HFFc6 (cell line): ENCODE data around the gene LSR. TPM values are rescaled to one million over a fixed set of nuclear protein-coding genes. Genes with fewer than 3 reads are reported as not detected.

ENCODE experiments used
- DNase-seq: peaks from one replicate; pipeline ENCODE4 v3.0.0-alpha.2; 2018
- H3K27ac Mint-ChIP-seq: 2 replicates; pipeline ENCODE4 v1.8.0; 2020; ENCODE audit warnings: mild to moderate bottlenecking, mixed read lengths
- H3K27me3 Mint-ChIP-seq: 2 replicates; pipeline ENCODE4 v1.8.0; 2021; ENCODE audit warnings: mild to moderate bottlenecking, moderate library complexity, mixed read lengths; ENCODE audit not compliant: insufficient read depth
- H3K36me3 Mint-ChIP-seq: 2 replicates; pipeline ENCODE4 v1.8.0; 2021; ENCODE audit warnings: low read depth, mixed read lengths
- H3K4me1 Mint-ChIP-seq: 2 replicates; pipeline ENCODE4 v1.8.0; 2020; ENCODE audit warnings: low read depth, mixed read lengths
- H3K4me3 Mint-ChIP-seq: 2 replicates; pipeline ENCODE4 v1.8.0; 2020; ENCODE audit warnings: mild to moderate bottlenecking, moderate library complexity, mixed read lengths
- H3K9me3 Mint-ChIP-seq: 2 replicates; pipeline ENCODE4 v1.8.0; 2020; ENCODE audit warnings: mild to moderate bottlenecking, mixed read lengths
- total RNA-seq, 6 experiments: library from RNA; stranded (reverse); fragmentation: NEBNext Ultra II Directional; extraction: Animal tissue kit (Norgen Biotek cat#: 25700); gene quantifications; 2 replicates in 1 of 6; 3 replicates in 5 of 6; pipeline ENCODE4 v1.2.3, GENCODE V29; 2021
- TF ChIP-seq, protein P1 (sequence below): fragments of 200-600 bp; sonication (generic); IDR thresholded peaks from 2 replicates; pipeline ENCODE4 v1.5.0; 2021; ENCODE audit warnings: antibody characterized with exemption, mild to moderate bottlenecking

LSR gene
- total RNA-seq, 6 experiments from 2014 or later: 1.7 to 3.3 (median 2.3) TPM

DNA sequence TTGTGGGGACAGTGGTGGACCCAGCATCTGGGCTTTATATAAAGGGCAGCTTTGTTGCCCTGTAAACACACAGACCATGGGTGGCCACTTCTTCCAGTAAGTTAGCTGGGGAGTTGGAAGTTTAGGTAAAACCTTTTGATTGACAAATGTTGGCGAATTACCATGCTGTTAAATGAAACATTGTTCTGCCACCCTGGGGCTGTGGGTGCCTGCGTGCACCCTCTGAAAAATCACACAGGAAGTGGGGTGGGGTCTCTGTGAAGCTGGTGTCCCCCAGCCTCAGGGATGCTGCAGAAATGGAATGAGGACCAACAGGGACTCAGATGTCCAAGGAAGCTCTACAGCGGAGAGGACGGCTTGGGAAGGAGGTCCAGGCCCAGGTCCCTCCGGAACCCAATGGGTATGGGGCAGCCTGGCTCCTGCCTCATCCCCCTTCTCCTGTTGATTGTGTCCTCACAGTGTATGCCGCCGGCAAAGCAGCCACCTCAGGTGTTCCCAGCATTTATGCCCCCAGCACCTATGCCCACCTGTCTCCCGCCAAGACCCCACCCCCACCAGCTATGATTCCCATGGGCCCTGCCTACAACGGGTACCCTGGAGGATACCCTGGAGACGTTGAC, 17.2 kb downstream of the LSR start:
- no peaks in the 10 kb centered on the region for H3K9me3 Mint-ChIP-seq
- H3K27me3 Mint-ChIP-seq: peaks cover 10% of the 10 kb centered on the region
- H3K4me1 Mint-ChIP-seq: peaks cover 12% of the 10 kb centered on the region
- no peak for DNase-seq
- TF ChIP-seq, protein P1, sequence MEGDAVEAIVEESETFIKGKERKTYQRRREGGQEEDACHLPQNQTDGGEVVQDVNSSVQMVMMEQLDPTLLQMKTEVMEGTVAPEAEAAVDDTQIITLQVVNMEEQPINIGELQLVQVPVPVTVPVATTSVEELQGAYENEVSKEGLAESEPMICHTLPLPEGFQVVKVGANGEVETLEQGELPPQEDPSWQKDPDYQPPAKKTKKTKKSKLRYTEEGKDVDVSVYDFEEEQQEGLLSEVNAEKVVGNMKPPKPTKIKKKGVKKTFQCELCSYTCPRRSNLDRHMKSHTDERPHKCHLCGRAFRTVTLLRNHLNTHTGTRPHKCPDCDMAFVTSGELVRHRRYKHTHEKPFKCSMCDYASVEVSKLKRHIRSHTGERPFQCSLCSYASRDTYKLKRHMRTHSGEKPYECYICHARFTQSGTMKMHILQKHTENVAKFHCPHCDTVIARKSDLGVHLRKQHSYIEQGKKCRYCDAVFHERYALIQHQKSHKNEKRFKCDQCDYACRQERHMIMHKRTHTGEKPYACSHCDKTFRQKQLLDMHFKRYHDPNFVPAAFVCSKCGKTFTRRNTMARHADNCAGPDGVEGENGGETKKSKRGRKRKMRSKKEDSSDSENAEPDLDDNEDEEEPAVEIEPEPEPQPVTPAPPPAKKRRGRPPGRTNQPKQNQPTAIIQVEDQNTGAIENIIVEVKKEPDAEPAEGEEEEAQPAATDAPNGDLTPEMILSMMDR: no peak
- H3K4me3 Mint-ChIP-seq: peak overlapping the region; percentile 28; the same call in 1 of the 2 replicates
- H3K27ac Mint-ChIP-seq: peak overlapping the region; percentile 40; the same call in 1 of the 2 replicates
- H3K36me3 Mint-ChIP-seq: peaks cover 3% of the 10 kb centered on the region; the same call in 1 of the 2 replicates

DNA sequence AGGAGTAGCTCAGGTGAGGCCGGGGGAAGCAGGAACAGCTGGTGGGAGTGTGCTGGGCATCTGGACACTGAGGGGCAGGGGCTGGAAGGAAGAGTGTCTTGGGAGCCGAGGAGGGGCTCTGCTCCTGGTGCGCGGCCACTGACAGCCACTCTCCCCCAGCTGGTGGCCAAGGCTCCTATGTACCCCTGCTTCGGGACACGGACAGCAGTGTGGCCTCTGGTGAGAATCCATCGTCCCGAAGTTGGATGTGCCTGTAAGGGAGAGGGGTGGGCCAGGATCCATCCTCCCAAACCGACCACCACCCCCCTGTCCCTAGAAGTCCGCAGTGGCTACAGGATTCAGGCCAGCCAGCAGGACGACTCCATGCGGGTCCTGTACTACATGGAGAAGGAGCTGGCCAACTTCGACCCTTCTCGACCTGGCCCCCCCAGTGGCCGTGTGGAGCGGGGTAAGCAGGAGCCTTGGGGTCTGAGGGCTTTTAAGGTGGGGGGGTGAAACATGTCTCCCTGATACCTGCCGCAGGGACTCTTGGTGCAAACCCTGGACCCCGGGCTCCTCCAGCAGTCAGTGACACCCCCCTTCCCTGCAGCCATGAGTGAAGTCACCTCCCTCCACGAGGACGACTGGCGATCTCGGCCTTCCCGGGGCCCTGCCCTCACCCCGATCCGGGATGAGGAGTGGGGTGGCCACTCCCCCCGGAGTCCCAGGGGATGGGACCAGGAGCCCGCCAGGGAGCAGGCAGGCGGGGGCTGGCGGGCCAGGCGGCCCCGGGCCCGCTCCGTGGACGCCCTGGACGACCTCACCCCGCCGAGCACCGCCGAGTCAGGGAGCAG, 17.9 kb downstream of the LSR start:
- TF ChIP-seq, protein P1: no peak
- DNase-seq: no peak
- no peaks in the 10 kb centered on the region for H3K9me3 Mint-ChIP-seq
- H3K36me3 Mint-ChIP-seq: peaks cover 4% of the 10 kb centered on the region; the same call in 1 of the 2 replicates
- peak overlapping the region; percentile 95; the same call in 1 of the 2 replicates for H3K27ac Mint-ChIP-seq
- peaks cover 10% of the 10 kb centered on the region for H3K27me3 Mint-ChIP-seq
- peak overlapping the region; percentile 97 for H3K4me3 Mint-ChIP-seq
- H3K4me1 Mint-ChIP-seq: peaks cover 12% of the 10 kb centered on the region

DNA sequence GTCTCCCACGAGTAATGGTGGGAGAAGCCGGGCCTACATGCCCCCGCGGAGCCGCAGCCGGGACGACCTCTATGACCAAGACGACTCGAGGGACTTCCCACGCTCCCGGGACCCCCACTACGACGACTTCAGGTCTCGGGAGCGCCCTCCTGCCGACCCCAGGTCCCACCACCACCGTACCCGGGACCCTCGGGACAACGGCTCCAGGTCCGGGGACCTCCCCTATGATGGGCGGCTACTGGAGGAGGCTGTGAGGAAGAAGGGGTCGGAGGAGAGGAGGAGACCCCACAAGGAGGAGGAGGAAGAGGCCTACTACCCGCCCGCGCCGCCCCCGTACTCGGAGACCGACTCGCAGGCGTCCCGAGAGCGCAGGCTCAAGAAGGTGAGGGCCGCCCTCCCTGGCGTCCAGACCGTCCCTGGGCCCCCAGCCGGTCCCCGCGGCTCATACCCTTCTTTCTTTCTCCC, 18.6 kb downstream of the LSR start:
- Mint-ChIP-seq H3K27me3 (peaks cover 7% of the 10 kb centered on the region), H3K9me3 (no peaks in the 10 kb centered on the region), H3K4me1 (peaks cover 12% of the 10 kb centered on the region), H3K27ac (peak overlapping the region; percentile 95), H3K4me3 (peak overlapping the region; percentile 97), H3K36me3 (peaks cover 4% of the 10 kb centered on the region; the same call in 1 of the 2 replicates)
- TF ChIP-seq, protein P1: no peak
- DNase-seq: no peak

DNA sequence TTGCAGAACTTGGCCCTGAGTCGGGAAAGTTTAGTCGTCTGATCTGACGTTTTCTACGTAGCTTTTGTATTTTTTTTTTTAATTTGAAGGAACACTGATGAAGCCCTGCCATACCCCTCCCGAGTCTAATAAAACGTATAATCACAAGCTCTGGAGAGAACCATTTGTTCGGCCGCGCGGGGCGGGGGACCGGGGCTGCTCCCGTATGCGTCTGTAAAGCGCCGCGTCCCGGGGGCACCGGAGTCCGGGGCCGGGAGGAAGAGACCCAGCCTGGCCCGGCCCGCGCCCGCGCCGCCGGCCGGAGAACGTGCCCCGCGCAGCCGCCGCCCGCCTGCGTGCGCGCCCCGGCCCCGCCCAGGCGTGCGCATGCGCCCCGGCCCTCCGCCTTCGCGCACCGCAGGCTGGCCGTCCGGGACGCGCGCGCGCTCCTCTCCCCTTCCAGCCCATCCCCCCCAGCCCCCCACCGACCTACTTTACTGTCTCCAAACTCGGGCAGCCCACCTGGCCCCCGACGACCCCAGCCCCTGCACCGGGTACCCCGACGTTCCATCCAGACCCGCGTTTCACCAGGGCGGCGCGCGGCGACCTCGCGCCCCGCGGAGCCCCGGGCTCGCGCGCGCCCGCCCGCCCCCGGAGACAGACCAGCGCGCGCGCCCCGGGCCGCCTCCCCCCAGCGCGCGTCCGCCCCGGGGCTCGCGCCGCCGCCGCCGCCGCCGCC, 19.2 kb downstream of the LSR start:
- peaks cover 4% of the 10 kb centered on the region; the same call in 1 of the 2 replicates for H3K36me3 Mint-ChIP-seq
- TF ChIP-seq, protein P1: no peak
- peak overlapping the region; percentile 97 for H3K4me3 Mint-ChIP-seq
- peak overlapping the region; percentile 95 for H3K27ac Mint-ChIP-seq
- peak; percentile 15 for DNase-seq
- H3K9me3 Mint-ChIP-seq: no peaks in the 10 kb centered on the region
- peaks cover 7% of the 10 kb centered on the region for H3K27me3 Mint-ChIP-seq
- peaks cover 12% of the 10 kb centered on the region for H3K4me1 Mint-ChIP-seq
